ENCODE data around the gene OIT3. TPM values are rescaled to one million over a fixed set of nuclear protein-coding genes. Genes with fewer than 3 reads are reported as not detected.
"Not testable (repeated sequence)": the region's sequence is repeated elsewhere in the genome, so short reads cannot be mapped to it uniquely, and the experiment has no call there.

OIT3 gene
- total RNA-seq, 1 donor from 2014 or later: not detected

DNA sequence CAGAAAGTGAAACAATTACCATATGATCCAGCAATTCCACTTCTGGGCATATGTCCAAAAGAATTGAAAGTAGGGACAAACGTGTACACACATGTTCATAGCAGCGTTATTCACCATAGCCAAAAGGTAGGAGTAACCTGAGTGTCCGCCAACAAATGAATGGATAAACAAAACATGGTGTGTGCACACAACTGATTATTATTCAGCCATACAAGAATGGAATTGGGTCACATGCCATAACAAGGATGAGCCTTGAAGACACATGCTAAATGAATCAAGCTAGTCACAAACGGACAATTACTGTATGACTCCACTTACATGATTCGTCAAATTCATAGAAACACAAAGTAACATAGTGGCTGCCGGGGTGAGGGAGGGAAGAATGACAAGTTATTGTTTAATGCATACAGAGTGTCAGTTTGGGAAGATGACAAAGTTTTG is 4.1 kb upstream of the OIT3 start:
- Histone ChIP-seq H3K4me3 (ENCODE audit: low read depth, low read length) (no peak overlapping the region), H3K36me3 (ENCODE audit: control insufficient read depth, insufficient read depth, low read length) (peaks cover 2% of the 10 kb centered on the region), H3K27me3 (ENCODE audit: control insufficient read depth, insufficient read depth, low read length) (no peaks in the 10 kb centered on the region)
- TF ChIP-seq, protein P1, sequence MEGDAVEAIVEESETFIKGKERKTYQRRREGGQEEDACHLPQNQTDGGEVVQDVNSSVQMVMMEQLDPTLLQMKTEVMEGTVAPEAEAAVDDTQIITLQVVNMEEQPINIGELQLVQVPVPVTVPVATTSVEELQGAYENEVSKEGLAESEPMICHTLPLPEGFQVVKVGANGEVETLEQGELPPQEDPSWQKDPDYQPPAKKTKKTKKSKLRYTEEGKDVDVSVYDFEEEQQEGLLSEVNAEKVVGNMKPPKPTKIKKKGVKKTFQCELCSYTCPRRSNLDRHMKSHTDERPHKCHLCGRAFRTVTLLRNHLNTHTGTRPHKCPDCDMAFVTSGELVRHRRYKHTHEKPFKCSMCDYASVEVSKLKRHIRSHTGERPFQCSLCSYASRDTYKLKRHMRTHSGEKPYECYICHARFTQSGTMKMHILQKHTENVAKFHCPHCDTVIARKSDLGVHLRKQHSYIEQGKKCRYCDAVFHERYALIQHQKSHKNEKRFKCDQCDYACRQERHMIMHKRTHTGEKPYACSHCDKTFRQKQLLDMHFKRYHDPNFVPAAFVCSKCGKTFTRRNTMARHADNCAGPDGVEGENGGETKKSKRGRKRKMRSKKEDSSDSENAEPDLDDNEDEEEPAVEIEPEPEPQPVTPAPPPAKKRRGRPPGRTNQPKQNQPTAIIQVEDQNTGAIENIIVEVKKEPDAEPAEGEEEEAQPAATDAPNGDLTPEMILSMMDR (IDR thresholded peaks at IDR 0.05; ENCODE audit: insufficient read depth, low read length, severe bottlenecking): no peak
- DNase-seq (ENCODE audit: low read depth): peak; percentile 100
- peak; percentile 98 for FAIRE-seq

DNA sequence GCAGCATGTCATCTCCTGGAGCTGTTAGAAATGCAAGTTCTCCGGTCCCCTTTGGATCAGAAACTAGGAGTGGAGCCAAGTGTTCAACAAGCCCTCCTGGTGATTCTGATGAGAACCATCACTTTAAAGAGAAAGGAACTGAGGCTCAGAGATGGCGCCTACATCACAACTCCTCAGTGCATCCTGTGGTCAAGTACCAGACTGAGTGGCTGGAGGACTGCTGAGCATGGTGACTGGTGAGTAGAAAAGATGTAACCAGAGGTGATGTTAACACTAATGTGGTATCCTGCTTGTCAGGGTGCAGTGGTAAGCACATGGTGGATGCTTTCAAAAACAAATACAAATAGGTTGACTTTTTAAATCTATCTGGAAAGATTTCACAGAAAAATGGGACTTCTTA is 3.5 kb upstream of the OIT3 start:
- DNase-seq (ENCODE audit: low read depth) (no peak), FAIRE-seq (no peak)
- no peak overlapping the region for H3K4me3 ChIP-seq (ENCODE audit: low read depth, low read length)
- peaks cover 2% of the 10 kb centered on the region for H3K36me3 ChIP-seq (ENCODE audit: control insufficient read depth, insufficient read depth, low read length)
- no peaks in the 10 kb centered on the region for H3K27me3 ChIP-seq (ENCODE audit: control insufficient read depth, insufficient read depth, low read length)
- TF ChIP-seq, protein P1 (IDR thresholded peaks at IDR 0.05; ENCODE audit: insufficient read depth, low read length, severe bottlenecking): no peak

DNA sequence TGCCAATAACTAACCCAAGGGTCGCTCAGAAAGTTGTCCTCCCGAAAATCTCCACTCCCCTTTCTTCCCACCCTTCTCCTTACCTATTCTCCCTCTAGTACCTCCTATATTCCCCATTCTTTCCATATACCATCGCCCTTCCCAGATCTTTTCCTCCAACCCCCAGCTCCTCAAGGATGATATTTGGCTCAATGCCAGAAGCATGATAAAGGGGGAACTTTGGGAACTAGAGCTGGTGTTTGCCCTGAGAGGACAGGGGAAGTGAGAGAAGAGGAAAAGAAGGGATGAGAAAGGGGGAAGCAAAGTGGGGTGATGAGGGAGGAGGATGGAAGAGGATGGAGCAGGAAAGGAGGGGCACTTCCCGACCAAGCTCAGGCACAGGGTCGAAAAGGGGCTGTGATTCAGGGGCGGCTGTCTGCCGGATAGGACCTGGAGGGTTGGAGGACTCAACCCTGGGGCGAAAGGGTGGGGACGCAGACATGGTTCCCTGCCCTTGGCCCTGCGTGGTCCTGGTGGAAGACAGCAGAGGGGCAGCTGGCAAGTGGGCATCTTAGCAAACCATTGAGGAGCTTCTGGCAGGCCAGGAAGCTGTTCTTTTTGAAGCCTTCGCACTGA is 1.8 kb downstream of the OIT3 start:
- H3K27me3 ChIP-seq (ENCODE audit: control insufficient read depth, insufficient read depth, low read length): no peaks in the 10 kb centered on the region
- H3K36me3 ChIP-seq (ENCODE audit: control insufficient read depth, insufficient read depth, low read length): no peaks in the 10 kb centered on the region
- TF ChIP-seq, protein P1 (IDR thresholded peaks at IDR 0.05; ENCODE audit: insufficient read depth, low read length, severe bottlenecking): no peak
- no peak overlapping the region for H3K4me3 ChIP-seq (ENCODE audit: low read depth, low read length)
- DNase-seq (ENCODE audit: low read depth) (no peak), FAIRE-seq (no peak)

DNA sequence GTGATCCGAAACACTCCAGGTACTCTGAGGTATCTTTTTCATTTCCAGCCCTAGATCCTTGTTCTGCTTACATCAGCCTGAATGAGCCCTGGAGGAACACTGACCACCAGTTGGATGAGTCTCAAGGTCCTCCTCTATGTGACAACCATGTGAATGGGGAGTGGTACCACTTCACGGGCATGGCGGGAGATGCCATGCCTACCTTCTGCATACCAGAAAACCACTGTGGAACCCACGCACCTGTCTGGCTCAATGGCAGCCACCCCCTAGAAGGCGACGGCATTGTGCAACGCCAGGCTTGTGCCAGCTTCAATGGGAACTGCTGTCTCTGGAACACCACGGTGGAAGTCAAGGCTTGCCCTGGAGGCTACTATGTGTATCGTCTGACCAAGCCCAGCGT is 5.1 kb downstream of the OIT3 start:
- FAIRE-seq: no peak
- DNase-seq (ENCODE audit: low read depth): no peak
- no peaks in the 10 kb centered on the region for H3K27me3 ChIP-seq (ENCODE audit: control insufficient read depth, insufficient read depth, low read length)
- TF ChIP-seq, protein P1 (IDR thresholded peaks at IDR 0.05; ENCODE audit: insufficient read depth, low read length, severe bottlenecking): no peak
- no peaks in the 10 kb centered on the region for H3K36me3 ChIP-seq (ENCODE audit: control insufficient read depth, insufficient read depth, low read length)
- H3K4me3 ChIP-seq (ENCODE audit: low read depth, low read length): no peak overlapping the region

DNA sequence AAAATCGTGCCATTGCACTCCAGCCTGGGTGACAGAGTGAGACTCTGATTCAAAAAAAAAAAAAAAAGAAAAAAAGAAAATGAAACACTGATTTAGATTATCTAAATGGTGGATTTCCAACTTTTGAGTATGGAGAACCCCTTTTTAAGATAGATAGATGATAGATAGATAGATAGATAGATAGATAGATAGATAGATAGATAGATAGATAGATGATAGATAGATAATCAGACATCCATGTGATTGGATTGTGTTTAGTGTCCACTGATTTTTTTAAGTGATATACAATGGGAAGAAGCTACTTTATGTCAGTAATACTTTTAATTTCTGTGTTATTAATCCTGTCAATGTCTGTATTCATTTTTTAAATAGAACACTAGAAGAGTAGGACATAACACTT is 6.0 kb downstream of the OIT3 start:
- TF ChIP-seq, protein P1 (IDR thresholded peaks at IDR 0.05; ENCODE audit: insufficient read depth, low read length, severe bottlenecking): no peak
- Histone ChIP-seq H3K4me3 (ENCODE audit: low read depth, low read length) (no peak overlapping the region), H3K27me3 (ENCODE audit: control insufficient read depth, insufficient read depth, low read length) (no peaks in the 10 kb centered on the region), H3K36me3 (ENCODE audit: control insufficient read depth, insufficient read depth, low read length) (no peaks in the 10 kb centered on the region)
- FAIRE-seq: no peak
- DNase-seq (ENCODE audit: low read depth): no peak

DNA sequence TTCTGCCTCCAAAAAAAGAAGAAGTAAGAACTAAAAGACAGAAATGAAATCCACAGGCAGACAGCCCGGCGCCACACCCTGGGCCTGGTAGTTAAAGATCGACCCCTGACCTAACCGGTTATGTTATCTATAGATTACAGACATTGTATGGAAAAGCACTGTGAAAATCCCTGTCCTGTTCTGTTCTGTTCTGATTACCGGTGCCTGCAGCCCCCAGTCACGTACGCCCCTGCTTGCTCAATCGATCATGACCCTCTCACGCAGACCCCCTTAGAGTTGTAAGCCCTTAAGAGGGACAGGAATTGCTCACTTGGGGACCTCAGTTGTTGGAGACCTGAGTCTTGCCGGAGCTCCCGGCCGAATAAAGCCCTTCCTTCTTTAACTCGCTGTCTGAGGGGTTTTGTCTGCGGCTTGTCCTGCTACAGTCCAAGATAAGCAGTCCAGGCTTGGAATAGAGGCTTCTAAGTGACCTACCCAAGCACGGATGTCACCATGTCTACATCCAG is 10.5 kb downstream of the OIT3 start:
- not testable (repeated sequence) for FAIRE-seq; DNase-seq (ENCODE audit: low read depth); H3K36me3 ChIP-seq (ENCODE audit: control insufficient read depth, insufficient read depth, low read length)

More for the DNA sequence above, 10.5 kb downstream of the OIT3 start:
- not testable (repeated sequence) for H3K4me3 ChIP-seq (ENCODE audit: low read depth, low read length); H3K27me3 ChIP-seq (ENCODE audit: control insufficient read depth, insufficient read depth, low read length)
